Stimulated activated CD4-positive, alpha-beta T cell treated with anti-CD3 and anti-CD28 coated beads, Interleukin-2, amount 100 ng/mL, for 48 hours (primary cell): ENCODE measurements around the gene PUSL1.

ENCODE experiments used
- DNase-seq, 2 donors: peaks; one replicate each; pipeline ENCODE4 v3.0.0-alpha.2; 2020

Gene PUSL1

GRCh38 chr1:1307923-1308755 lies at the start of gene PUSL1, which contains the start of gene ACAP3:
Gene PUSL1, plus strand, starts transcription at chr1:1308597. Its CDS starts 47 bp downstream, at chr1:1308644.
Gene ACAP3, minus strand, starts transcription at chr1:1307930. Its CDS starts 115 bp downstream, at chr1:1307815.
- peak; percentile 77 to 88 for DNase-seq

- no peak for DNase-seq
Measured at GRCh38 chr1:1259119-1259488, 49.3 kb upstream of the PUSL1 start.

DNA sequence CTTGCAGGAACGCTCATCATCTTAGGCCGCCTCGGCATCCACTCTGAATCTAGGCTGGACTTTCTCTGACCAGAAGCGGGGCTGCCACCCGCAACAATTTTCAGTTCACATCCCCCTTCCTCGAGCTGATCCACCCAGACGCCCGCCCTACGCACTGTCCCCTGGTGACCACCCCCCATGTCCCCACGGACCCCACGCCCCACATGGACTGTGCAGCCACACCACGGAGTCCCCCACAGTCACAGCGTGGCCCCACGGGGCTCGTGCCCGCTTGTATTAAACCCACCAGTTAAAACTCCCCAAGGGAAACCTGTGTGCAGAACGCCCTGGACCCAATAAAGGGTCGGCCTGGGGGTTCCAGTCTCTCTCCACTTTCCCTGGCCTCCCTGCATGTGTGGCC lies 48.9 kb upstream of the PUSL1 start:
- no peak for DNase-seq

DNA sequence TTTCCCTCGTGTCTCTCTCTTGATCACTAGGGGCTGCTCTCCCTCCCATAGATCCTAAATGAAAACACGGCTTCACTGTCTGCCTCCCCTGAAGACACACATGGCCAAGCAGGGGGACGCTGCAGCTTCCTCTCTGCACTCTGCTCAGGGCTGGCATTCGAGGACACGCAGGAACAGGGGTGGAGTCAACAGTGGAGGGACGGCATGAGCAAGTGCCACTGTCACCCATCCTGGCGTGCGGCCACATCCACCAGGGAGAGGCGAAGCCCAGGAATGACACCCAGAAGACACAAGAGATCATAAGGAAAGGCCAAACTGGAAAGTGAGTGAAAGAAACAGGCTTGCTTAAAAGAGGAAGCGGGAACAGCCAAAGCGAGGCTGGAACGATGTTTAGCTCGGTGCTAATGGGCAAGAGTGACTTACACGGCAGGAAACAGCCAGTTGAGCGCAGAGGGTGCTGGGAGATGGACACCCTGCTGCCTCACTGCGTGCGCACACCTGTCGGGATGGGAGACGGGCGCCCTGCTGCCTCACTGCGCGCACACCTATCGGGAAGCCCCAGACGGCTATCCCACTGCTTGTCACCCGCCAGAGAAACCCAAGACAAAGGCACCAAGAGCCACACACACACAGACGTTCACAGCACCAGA lies 48.3 kb upstream of the PUSL1 start:
- no peak for DNase-seq

GRCh38 chr1:1260843-1261560 lies 47.4 kb upstream of the PUSL1 start:
- no peak for DNase-seq

- no peak for DNase-seq
Measured at GRCh38 chr1:1262071-1262470, 46.3 kb upstream of the PUSL1 start.

- no peak for DNase-seq
Measured at GRCh38 chr1:1262758-1263157, 45.6 kb upstream of the PUSL1 start.

- no peak for DNase-seq
Measured at GRCh38 chr1:1264026-1264425, 44.4 kb upstream of the PUSL1 start.

- DNase-seq = no peak
Measured at GRCh38 chr1:1264868-1265272, 43.5 kb upstream of the PUSL1 start.

GRCh38 chr1:1267488-1268283 lies 40.7 kb upstream of the PUSL1 start:
- no peak for DNase-seq

- DNase-seq = no peak
Measured at GRCh38 chr1:1268284-1268682, 40.1 kb upstream of the PUSL1 start.

DNA sequence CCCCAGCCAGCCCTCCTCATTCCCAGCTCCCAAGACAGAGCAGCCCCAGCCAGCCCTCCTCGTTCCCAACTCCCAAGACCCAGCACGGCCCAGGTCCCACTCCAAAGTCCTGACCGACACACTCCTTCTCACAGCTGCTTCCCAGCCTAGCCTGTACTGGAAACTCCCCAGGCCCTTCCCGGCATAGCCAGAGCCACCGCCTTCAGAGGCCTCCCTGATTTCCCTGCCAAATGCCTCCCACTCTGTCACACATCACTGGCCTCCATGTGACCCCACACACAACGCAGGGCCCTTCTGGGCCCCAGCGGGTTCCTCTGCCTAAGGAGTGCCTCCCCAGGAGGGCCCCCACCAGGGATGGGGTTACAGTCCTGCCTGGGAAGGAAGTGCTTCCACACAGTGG lies 37.6 kb upstream of the PUSL1 start:
- no peak for DNase-seq

DNA sequence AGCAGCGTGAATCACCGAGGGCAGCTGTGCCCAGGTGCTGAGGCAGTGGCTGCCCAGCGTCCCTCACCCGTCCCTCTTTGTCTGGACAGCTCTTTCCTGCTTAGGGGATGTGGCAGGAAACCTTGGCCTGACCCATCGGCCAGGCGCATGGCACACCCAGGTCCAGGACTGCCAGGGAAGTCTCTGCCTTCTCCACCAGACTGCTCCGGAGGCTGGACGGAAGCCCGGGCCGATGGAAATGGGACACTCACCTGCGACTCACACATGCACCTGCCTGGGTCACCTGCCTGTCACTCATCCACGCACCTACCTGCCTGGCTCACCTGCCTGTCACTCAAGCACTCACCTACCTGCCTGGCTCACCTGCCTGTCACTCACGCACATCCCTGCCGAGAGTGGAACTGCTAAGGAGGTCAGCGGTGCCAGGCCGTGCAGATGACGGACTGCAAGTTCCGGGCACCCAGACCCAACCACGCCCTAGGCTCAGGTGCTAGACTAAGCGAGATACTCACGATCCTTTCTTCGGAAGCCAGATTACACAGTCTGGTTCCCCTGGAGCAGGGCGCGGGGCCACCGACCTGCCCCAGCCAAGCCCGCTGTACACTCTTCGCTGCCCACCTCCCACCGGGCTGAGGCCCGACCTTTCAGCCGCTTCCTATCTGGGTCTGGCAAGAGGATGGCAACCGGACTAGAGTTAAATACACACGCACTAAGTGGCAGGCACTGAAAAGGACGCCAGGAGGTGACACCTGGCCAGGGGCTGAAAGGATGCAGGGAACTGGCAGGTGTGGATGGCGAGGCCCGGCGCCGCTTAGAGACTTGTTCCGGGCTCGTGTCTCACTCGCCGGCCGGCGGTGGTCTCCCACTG lies 35.8 kb upstream of the PUSL1 start:
- DNase-seq = no peak

DNA sequence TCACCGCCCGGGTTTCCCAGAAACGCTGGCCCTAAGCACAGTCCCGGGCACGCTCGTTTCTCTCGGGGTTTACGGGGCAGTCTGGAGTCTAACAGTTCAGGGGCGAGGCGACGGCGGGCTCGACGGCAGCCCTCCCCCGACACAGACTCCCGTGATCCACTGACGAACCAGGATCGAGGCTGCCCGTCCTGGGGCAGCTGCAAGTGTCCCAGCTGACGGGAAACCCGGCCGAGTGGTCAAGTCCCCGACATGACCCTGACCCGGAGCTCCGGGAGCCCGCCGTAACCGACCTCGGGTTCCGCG lies 35.2 kb upstream of the PUSL1 start:
- no peak for DNase-seq

DNA sequence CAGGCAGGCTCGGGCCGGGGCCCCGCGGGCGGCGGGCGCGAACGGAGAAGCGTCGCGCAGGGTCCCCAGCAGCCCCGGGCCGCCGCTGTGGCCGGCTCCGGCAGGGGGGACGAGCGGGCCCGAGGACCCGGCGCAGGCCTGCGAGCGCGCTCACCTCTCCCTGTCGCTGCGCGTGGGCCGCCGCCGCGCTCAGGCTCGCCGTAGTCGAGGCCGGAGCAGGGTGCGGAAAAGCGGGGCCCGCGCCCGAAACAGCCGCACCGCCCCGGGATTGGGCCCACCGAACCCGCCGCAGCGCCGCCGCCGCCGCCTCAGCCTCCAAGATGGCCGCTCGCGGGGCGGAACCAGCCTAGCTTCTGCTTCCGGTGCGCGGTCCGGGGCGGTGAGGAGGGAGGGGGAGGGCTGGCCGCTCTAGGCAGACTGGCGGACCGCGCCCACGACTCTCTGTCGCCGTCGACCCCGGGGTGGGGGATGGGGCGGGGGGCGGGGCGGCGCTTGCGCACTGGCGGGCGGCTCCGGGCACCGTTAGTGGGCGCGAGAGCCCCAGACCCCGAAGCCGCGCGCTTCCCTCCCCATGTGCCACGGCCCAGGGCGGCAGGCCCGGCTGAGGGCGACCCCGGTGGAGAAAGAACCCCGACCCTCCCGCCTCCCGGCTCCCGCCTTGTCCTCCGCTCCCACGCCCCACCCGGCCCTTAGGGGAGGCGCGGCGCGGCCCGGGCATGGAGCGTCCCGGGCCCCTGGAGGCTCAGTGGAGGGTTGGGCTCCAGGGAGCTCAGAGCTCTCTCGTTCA lies 34.7 kb upstream of the PUSL1 start, which contains the start of gene UBE2J2:
Gene UBE2J2 (minus strand): TSS at position 343 of the 787 bp plus-strand sequence. CDS start 5,862 bp downstream, outside the sequence.
- peak; percentile 87 to 93 for DNase-seq

GRCh38 chr1:1274299-1274930 lies 34.0 kb upstream of the PUSL1 start:
- DNase-seq = no peak

GRCh38 chr1:1274931-1275431 lies 33.4 kb upstream of the PUSL1 start:
- DNase-seq = no peak

DNA sequence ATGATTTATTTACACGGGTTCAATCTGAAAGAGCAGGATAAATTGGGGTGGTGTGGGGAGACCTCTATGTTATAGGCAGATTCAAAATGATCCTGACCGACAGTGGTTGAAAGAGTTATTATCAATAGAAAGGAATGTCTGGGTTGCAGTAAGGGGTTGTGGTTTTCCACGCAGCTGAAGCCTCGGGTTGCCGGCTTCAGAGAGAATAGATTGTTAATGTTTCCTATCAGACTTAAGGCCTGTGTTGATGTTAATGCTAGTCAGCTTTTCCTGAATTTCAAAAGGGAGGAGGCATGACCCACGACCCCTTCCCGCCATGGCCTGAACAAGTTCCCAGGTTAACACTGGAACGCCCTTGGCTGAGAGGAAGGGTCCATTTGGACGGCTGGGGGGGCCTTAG lies 32.6 kb upstream of the PUSL1 start:
- DNase-seq = no peak

- DNase-seq = no peak
Measured at GRCh38 chr1:1278620-1279019, 29.8 kb upstream of the PUSL1 start.

DNA sequence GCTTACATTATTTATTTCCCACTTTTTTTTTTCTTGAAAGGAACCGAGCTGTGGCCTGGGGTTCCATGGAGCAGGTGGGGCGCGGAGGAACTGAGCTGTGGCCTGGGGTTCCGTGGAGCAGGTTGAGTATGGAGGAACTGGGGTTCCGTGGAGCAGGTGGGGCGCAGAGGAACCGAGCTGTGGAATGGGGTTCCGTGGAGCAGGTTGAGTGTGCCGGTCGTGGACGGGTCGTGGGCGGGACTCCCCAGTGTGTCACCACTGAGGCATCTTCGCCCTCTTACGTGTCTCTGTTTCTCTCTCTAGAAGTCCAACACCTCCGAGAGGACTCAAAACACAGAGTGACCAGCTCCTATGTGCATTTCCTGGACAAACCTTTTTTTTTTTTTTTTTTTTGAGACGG lies 29.4 kb upstream of the PUSL1 start:
- DNase-seq = no peak
